Endothelial cell of umbilical vein (primary cell): ENCODE data around the gene AP1B1. TPM values are rescaled to one million over a fixed set of nuclear protein-coding genes. Genes with fewer than 3 reads are reported as not detected.

Source experiments
- BruUV-seq: library from RNA; stranded (reverse); fragments of 400-500 nt; replicated peaks from 2 replicates; lab custom pipeline; 2021; lab: Mats Ljungman, UMichigan
- CTCF ChIA-PET: fragments of 300-600, 350-600 bp; sonication (Branson Sonifier 250); formaldehyde crosslinking; loops from one replicate; lab custom pipeline; 2021; ENCODE audit warnings: antibody characterized with exemption, inconsistent platforms; lab: Charles Lee
- POLR2A ChIA-PET: fragments of 300-600, 350-600 bp; sonication (Branson Sonifier 250); formaldehyde crosslinking; loops from one replicate; lab custom pipeline; 2021; ENCODE audit warnings: antibody characterized with exemption, inconsistent platforms; lab: Charles Lee
- DNase-seq: peaks from one replicate; pipeline ENCODE4 v3.0.0-alpha.2; 2011; ENCODE audit warnings: low read depth, low spot score
- FAIRE-seq: peaks from 2 replicates; lab custom pipeline; 2011; peaks lifted over from hg19 to GRCh38; lab: Jason Lieb, UNC
- H2AFZ ChIP-seq: 2 replicates; pipeline ENCODE4 v1.6.0; 2012; ENCODE audit warnings: low read depth, low read length, control low read depth, inconsistent platforms
- H3K27ac ChIP-seq: 2 replicates; pipeline ENCODE4 v1.5.1; 2011; ENCODE audit warnings: low read depth, mild to moderate bottlenecking, control low read depth, low read length, moderate library complexity; ENCODE audit not compliant: insufficient read depth
- H3K27me3 ChIP-seq, 2 experiments: 2 replicates each; pipeline versions ENCODE4 v1.6.0 to v1.6.1; 2011; ENCODE audit warnings: low read length in 2 of 2, mixed read lengths in 1 of 2; ENCODE audit not compliant: control insufficient read depth in 2 of 2, insufficient read depth in 2 of 2
- H3K36me3 ChIP-seq, 2 experiments: 2 replicates in 1 of 2; 3 replicates in 1 of 2; pipeline ENCODE4 v1.5.1; 2011; ENCODE audit warnings: low read length in 2 of 2, mild to moderate bottlenecking in 1 of 2, moderate library complexity in 1 of 2; ENCODE audit not compliant: control insufficient read depth in 2 of 2, insufficient read depth in 2 of 2; ENCODE audit errors: extremely low read depth in 1 of 2
- H3K4me1 ChIP-seq: 3 replicates; pipeline ENCODE4 v1.5.1; 2011; ENCODE audit warnings: mild to moderate bottlenecking, low read length; ENCODE audit not compliant: control insufficient read depth, insufficient read depth; ENCODE audit errors: extremely low read depth
- H3K4me2 ChIP-seq: 2 replicates; pipeline ENCODE4 v1.6.1; 2011; ENCODE audit warnings: low read length, control low read depth, mixed read lengths; ENCODE audit not compliant: insufficient read depth
- H3K4me3 ChIP-seq, 3 experiments: fragments of 200-600 bp in 1 of 3; sonication (generic), shearing (Covaris generic) in 1 of 3; replicated peaks in 1 of 3; 2 replicates each; pipeline ENCODE4 v1.5.1; 2011 to 2016; ENCODE audit warnings: control low read depth in 3 of 3, low read length in 3 of 3, mild to moderate bottlenecking in 2 of 3, inconsistent platforms in 1 of 3, low read depth in 1 of 3, moderate library complexity in 1 of 3; ENCODE audit not compliant: insufficient read depth in 1 of 3
- H3K79me2 ChIP-seq: 2 replicates; pipeline ENCODE4 v1.6.0; 2012; ENCODE audit warnings: low read length, inconsistent platforms; ENCODE audit not compliant: control insufficient read depth, insufficient read depth
- H3K9ac ChIP-seq: replicated peaks from 2 replicates; pipeline ENCODE3; 2011; ENCODE audit warnings: low read length, control low read depth; ENCODE audit not compliant: insufficient read depth; ENCODE audit errors: extremely low read depth
- H3K9me1 ChIP-seq: replicated peaks from 3 replicates; pipeline ENCODE4 v1.6.0; 2011; ENCODE audit warnings: mild to moderate bottlenecking, low read length; ENCODE audit not compliant: control insufficient read depth, insufficient read depth; ENCODE audit errors: extremely low read depth
- H3K9me3 ChIP-seq: replicated peaks from 2 replicates; pipeline ENCODE4 v1.5.1; 2012; ENCODE audit warnings: low read length, inconsistent platforms; ENCODE audit not compliant: control insufficient read depth, insufficient read depth
- H4K20me1 ChIP-seq: replicated peaks from 2 replicates; pipeline ENCODE3; 2011; ENCODE audit warnings: mild to moderate bottlenecking, low read length; ENCODE audit not compliant: control insufficient read depth, insufficient read depth; ENCODE audit errors: extremely low read depth
- CTCF ChIP-seq, 2 donors: IDR thresholded peaks; 1 replicate in 1 of 2; 2 replicates in 1 of 2; pipeline ENCODE4 v1.5.1; 2011; ENCODE audit warnings: low read length in 2 of 2, mild to moderate bottlenecking in 2 of 2, moderate library complexity in 2 of 2, control low read depth in 1 of 2, inconsistent platforms in 1 of 2, low read depth in 1 of 2; ENCODE audit not compliant: insufficient read depth in 1 of 2; ENCODE audit errors: extremely low read depth in 1 of 2
- EZH2 ChIP-seq: IDR thresholded peaks from 2 replicates; pipeline ENCODE4 v1.6.1; 2012; ENCODE audit warnings: borderline replicate concordance, low read depth, mild to moderate bottlenecking, moderate library complexity, low read length, inconsistent platforms; ENCODE audit not compliant: severe bottlenecking
- FOS ChIP-seq: IDR thresholded peaks from 2 replicates; pipeline ENCODE4 v1.6.1; 2011; ENCODE audit warnings: mild to moderate bottlenecking, low read length, moderate library complexity, borderline replicate concordance; ENCODE audit not compliant: insufficient read depth
- GATA2 ChIP-seq: IDR thresholded peaks from 2 replicates; pipeline ENCODE4 v1.7.0; 2011; ENCODE audit warnings: low read depth, mild to moderate bottlenecking, moderate library complexity, mixed read lengths, low read length; ENCODE audit not compliant: insufficient read length, insufficient read depth
- JUN ChIP-seq: IDR thresholded peaks from 2 replicates; pipeline ENCODE4 v1.6.1; 2011; ENCODE audit warnings: borderline replicate concordance, low read depth; ENCODE audit not compliant: insufficient read length, insufficient read depth
- MAX ChIP-seq: IDR thresholded peaks from 2 replicates; pipeline ENCODE4 v1.6.1; 2011; ENCODE audit not compliant: insufficient read depth, insufficient read length
- MYC ChIP-seq: IDR thresholded peaks from one replicate; pipeline ENCODE4 v1.6.1; 2011; ENCODE audit warnings: mild to moderate bottlenecking, low read depth, low read length
- POLR2A ChIP-seq: IDR thresholded peaks from 2 replicates; pipeline ENCODE4 v1.6.1; 2012; ENCODE audit warnings: low read depth, mild to moderate bottlenecking, control low read depth, low read length
- POLR2AphosphoS5 ChIP-seq: IDR thresholded peaks from 2 replicates; pipeline ENCODE4 v1.6.1; 2012; ENCODE audit warnings: low read depth, mild to moderate bottlenecking, control low read depth, low read length, moderate library complexity; ENCODE audit not compliant: insufficient read depth
- dilution Hi-C: fragments of 300-500 bp; cut with MboI; formaldehyde crosslinking; loops from one replicate; pipeline ENCODE4 v1.15.0; 2019; ENCODE audit warnings: low sequenced_read_pairs; ENCODE audit not compliant: extremely low pct_ligation_motif_present
- intact Hi-C: fragments of 100-400 bp; cut with micrococcal nuclease; formaldehyde crosslinking; loops from one replicate; pipeline ENCODE4 v1.10.0; 2022
- polyA plus RNA-seq, 4 experiments: library from polyadenylated mRNA; depleted of rRNA in 3 of 4; stranded (reverse) in 3 of 4; unstranded in 1 of 4; fragments of >200 nt; gene quantifications; 2 replicates each; pipeline versions ENCODE4 v1.2.1 to v1.2.3, GENCODE V29; 2011 to 2012; ENCODE audit warnings: missing spikeins in 1 of 4
- total RNA-seq: library from RNA; stranded (reverse); gene quantifications from 2 replicates; pipeline ENCODE4 v1.2.3, GENCODE V29; 2021

Gene AP1B1
- total and polyA plus RNA-seq, 2 donors (not counting 3 experiments of a cell fraction or from before 2014, with no cell fraction given): 107 to 131 TPM

- no TSS peak for BruUV-seq
- peaks cover 16 to 20% of the 10 kb centered on the region in 2 experiments for H3K27me3 ChIP-seq
- H3K36me3 ChIP-seq: peaks cover 0 to 4% of the 10 kb centered on the region in 2 experiments
- H3K4me1 ChIP-seq: peaks cover 40% of the 10 kb centered on the region
- H3K9ac ChIP-seq: peak overlapping the region; percentile 36
- CTCF ChIA-PET: interaction anchor here (0.7 to 1.9 kb wide), 3 partner anchors 10 to 49 kb away, joined by 3 to 6 read pairs (median 6); no protein-coding TSS in a partner anchor
- no peaks in the 10 kb centered on the region for H4K20me1 ChIP-seq
- no peak overlapping the region for H3K4me2 ChIP-seq
- FAIRE-seq: no peak
- H3K9me3 ChIP-seq: no peaks in the 10 kb centered on the region
- H3K4me3 ChIP-seq: no peak overlapping the region
- H3K79me2 ChIP-seq: peaks cover 9% of the 10 kb centered on the region
- no peaks in the 10 kb centered on the region for H3K9me1 ChIP-seq
- dilution Hi-C loops: no loop called here
- peak overlapping the region; percentile 87 for H3K27ac ChIP-seq
- no peak for DNase-seq
- H2AFZ ChIP-seq: no peak overlapping the region
- POLR2A ChIA-PET: interaction anchor here (0.6 kb wide), 1 partner anchor 73 kb away, joined by 7 read pairs; no protein-coding TSS in a partner anchor
- TF ChIP-seq FOS (no peak), MAX (no peak), POLR2AphosphoS5 (no peak), MYC (no peak), GATA2 (no peak), CTCF (IDR thresholded peaks at IDR 0.05; ENCODE audit: extremely low read depth in 1 of 2, insufficient read depth in 1 of 2, low read depth in 1 of 2, low read length in 2 of 2) (no peak), EZH2 (no peak), POLR2A (no peak), JUN (no peak)
- intact Hi-C loops: no loop called here
Observed at GRCh38 chr22:29310065-29310862, 78.1 kb downstream of the AP1B1 start.
